SK-N-SH treated with all-trans-retinoic acid at 6 μM for 48 hours (cell line): ENCODE data around the gene TNIK.

Experiments
- BACH2 ChIP-seq: fragments of 250-450 bp; sonication (Bioruptor Pico); IDR thresholded peaks from 2 replicates; pipeline ENCODE4 v1.9.0; 2021; ENCODE audit warnings: mild to moderate bottlenecking, borderline replicate concordance
- GLIS3 ChIP-seq: fragments of 250-450 bp; sonication (Bioruptor Pico); IDR thresholded peaks from 2 replicates; pipeline ENCODE4 v1.5.0; 2020; ENCODE audit warnings: mild to moderate bottlenecking, moderate library complexity
- ISL1 ChIP-seq: fragments of 250-450 bp; sonication (Bioruptor Pico); IDR thresholded peaks from 2 replicates; pipeline ENCODE4 v2.1.2; 2022; ENCODE audit warnings: mild to moderate bottlenecking, moderate library complexity
- OSR1 ChIP-seq: fragments of 250-450 bp; sonication (Bioruptor Pico); IDR thresholded peaks from 2 replicates; pipeline ENCODE4 v1.8.0; 2022; ENCODE audit warnings: moderate library complexity, mild to moderate bottlenecking, inconsistent platforms
- PPARA ChIP-seq: fragments of 250-450 bp; sonication (Bioruptor Pico); IDR thresholded peaks from 2 replicates; pipeline ENCODE4 v1.5.0; 2020; ENCODE audit warnings: mild to moderate bottlenecking, borderline replicate concordance
- RARB ChIP-seq: fragments of 250-450 bp; sonication (Bioruptor Pico); IDR thresholded peaks from 2 replicates; pipeline ENCODE4 v1.8.0; 2021; ENCODE audit warnings: mild to moderate bottlenecking, moderate library complexity
- SNAI2 ChIP-seq: fragments of 250-450 bp; sonication (Bioruptor Pico); IDR thresholded peaks from 2 replicates; pipeline ENCODE4 v1.5.0; 2020; ENCODE audit warnings: mild to moderate bottlenecking, moderate library complexity
- TCF4 ChIP-seq: fragments of 250-450 bp; sonication (Bioruptor Pico); IDR thresholded peaks from 2 replicates; pipeline ENCODE4 v1.8.0; 2021; ENCODE audit warnings: mild to moderate bottlenecking, moderate library complexity, borderline replicate concordance
- TOX ChIP-seq: fragments of 250-450 bp; sonication (Bioruptor Pico); IDR thresholded peaks from 2 replicates; pipeline ENCODE4 v1.8.0; 2021; ENCODE audit warnings: mild to moderate bottlenecking, moderate library complexity, borderline replicate concordance
- ZC3H10 ChIP-seq: fragments of 250-450 bp; sonication (Bioruptor Pico); IDR thresholded peaks from 2 replicates; pipeline ENCODE4 v1.5.1; 2021; ENCODE audit warnings: mild to moderate bottlenecking, moderate library complexity
- ZNF70 ChIP-seq: fragments of 450-650 bp; formaldehyde crosslinking; IDR thresholded peaks from 2 replicates; pipeline ENCODE4 v1.5.0; 2020; ENCODE audit warnings: mild to moderate bottlenecking, moderate library complexity
- TF ChIP-seq, protein P1 (sequence below): fragments of 250-450 bp; sonication (Bioruptor Pico); IDR thresholded peaks from 2 replicates; pipeline ENCODE4 v1.5.1; 2021; ENCODE audit warnings: mild to moderate bottlenecking, moderate library complexity
- TF ChIP-seq, protein P2 (sequence below): fragments of 250-450 bp; sonication (Bioruptor Pico); IDR thresholded peaks from 2 replicates; pipeline ENCODE4 v1.8.0; 2020; ENCODE audit warnings: mild to moderate bottlenecking, moderate library complexity, borderline replicate concordance
- TF ChIP-seq, protein P3 (sequence below): fragments of 250-450 bp; sonication (Bioruptor Pico); IDR thresholded peaks from 2 replicates; pipeline ENCODE4 v1.5.1; 2020; ENCODE audit warnings: low read depth, mild to moderate bottlenecking, moderate library complexity

DNA sequence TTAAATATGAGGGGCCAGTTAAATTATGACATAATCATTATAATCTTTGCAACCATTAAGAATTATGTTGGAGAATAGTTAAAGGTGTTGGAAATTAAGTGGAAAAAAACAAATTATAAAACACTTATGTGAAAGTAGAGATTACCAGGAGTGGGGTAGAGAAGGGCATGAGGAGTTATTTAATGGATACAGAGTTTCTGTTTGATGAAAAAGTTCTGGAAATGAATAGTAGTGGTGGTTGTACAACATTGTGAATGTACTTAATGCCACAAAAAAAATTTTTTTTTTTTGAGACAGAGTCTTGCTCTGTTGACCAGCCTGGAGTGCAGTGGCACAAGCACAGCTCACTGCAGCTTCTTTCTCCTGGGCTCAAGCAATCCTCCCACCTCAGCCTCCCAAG lies 25.1 kb upstream of the TNIK start:
- no peak for TF ChIP-seq BACH2 (CRISPR knock-in tag)
- TF ChIP-seq, protein P1, sequence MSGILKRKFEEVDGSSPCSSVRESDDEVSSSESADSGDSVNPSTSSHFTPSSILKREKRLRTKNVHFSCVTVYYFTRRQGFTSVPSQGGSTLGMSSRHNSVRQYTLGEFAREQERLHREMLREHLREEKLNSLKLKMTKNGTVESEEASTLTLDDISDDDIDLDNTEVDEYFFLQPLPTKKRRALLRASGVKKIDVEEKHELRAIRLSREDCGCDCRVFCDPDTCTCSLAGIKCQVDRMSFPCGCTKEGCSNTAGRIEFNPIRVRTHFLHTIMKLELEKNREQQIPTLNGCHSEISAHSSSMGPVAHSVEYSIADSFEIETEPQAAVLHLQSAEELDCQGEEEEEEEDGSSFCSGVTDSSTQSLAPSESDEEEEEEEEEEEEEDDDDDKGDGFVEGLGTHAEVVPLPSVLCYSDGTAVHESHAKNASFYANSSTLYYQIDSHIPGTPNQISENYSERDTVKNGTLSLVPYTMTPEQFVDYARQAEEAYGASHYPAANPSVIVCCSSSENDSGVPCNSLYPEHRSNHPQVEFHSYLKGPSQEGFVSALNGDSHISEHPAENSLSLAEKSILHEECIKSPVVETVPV (CRISPR knock-in tag) = no peak
- TF ChIP-seq, protein P2, sequence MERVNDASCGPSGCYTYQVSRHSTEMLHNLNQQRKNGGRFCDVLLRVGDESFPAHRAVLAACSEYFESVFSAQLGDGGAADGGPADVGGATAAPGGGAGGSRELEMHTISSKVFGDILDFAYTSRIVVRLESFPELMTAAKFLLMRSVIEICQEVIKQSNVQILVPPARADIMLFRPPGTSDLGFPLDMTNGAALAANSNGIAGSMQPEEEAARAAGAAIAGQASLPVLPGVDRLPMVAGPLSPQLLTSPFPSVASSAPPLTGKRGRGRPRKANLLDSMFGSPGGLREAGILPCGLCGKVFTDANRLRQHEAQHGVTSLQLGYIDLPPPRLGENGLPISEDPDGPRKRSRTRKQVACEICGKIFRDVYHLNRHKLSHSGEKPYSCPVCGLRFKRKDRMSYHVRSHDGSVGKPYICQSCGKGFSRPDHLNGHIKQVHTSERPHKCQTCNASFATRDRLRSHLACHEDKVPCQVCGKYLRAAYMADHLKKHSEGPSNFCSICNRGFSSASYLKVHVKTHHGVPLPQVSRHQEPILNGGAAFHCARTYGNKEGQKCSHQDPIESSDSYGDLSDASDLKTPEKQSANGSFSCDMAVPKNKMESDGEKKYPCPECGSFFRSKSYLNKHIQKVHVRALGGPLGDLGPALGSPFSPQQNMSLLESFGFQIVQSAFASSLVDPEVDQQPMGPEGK (CRISPR knock-in tag) = no peak
- TF ChIP-seq PPARA (CRISPR knock-in tag) = no peak
- TF ChIP-seq GLIS3 (CRISPR knock-in tag) = no peak
- TF ChIP-seq RARB (CRISPR knock-in tag) = no peak
- TF ChIP-seq TOX (CRISPR knock-in tag) = no peak
- TF ChIP-seq SNAI2 (CRISPR knock-in tag) = no peak
- no peak for TF ChIP-seq OSR1 (CRISPR knock-in tag)
- TF ChIP-seq, protein P3, sequence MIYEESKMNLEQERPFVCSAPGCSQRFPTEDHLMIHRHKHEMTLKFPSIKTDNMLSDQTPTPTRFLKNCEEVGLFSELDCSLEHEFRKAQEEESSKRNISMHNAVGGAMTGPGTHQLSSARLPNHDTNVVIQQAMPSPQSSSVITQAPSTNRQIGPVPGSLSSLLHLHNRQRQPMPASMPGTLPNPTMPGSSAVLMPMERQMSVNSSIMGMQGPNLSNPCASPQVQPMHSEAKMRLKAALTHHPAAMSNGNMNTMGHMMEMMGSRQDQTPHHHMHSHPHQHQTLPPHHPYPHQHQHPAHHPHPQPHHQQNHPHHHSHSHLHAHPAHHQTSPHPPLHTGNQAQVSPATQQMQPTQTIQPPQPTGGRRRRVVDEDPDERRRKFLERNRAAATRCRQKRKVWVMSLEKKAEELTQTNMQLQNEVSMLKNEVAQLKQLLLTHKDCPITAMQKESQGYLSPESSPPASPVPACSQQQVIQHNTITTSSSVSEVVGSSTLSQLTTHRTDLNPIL (CRISPR knock-in tag) = no peak
- no peak for TF ChIP-seq ISL1 (CRISPR knock-in tag)
- no peak for TF ChIP-seq ZC3H10 (CRISPR knock-in tag)
- no peak for TF ChIP-seq ZNF70 (CRISPR knock-in tag)
- TF ChIP-seq TCF4 (CRISPR knock-in tag) = no peak
